Measurements from ENCODE around the gene GUCD1.
A peak's percentile ranks its signal among the peaks of the same experiment; 100 is the strongest.
"Not testable (repeated sequence)": the region's sequence is repeated elsewhere in the genome, so short reads cannot be mapped to it uniquely, and the experiment has no call there.

The GUCD1 gene

GRCh38 chr22:24554313-24555164, at the start of gene GUCD1:
TSS of gene GUCD1 (minus strand) at chr22:24555138. CDS start at chr22:24554991, 147 bp downstream.
- peak in 1 of 2 donors; percentile 5 for DNase-seq

- peak in 1 of 2 donors; percentile 52 for DNase-seq
Observed at GRCh38 chr22:24603770-24604629, 49.1 kb upstream of the GUCD1 start.

GRCh38 chr22:24602847-24603769, 48.2 kb upstream of the GUCD1 start, which contains the start of gene GGT1:
TSS of gene GGT1 (plus strand) at chr22:24603193. CDS start at chr22:24611082, 7,889 bp downstream.
- DNase-seq, result not testable (repeated sequence)

- not testable (repeated sequence) for DNase-seq
Observed at GRCh38 chr22:24602105-24602749, 47.3 kb upstream of the GUCD1 start.

- no peak for DNase-seq
Observed at GRCh38 chr22:24601217-24602104, 46.5 kb upstream of the GUCD1 start.

GRCh38 chr22:24599958-24600715, 45.2 kb upstream of the GUCD1 start:
- not testable (repeated sequence) for DNase-seq

GRCh38 chr22:24599514-24599913, 44.6 kb upstream of the GUCD1 start:
- no peak for DNase-seq

GRCh38 chr22:24597076-24597475, 42.1 kb upstream of the GUCD1 start:
- not testable (repeated sequence) for DNase-seq

GRCh38 chr22:24595863-24596262, 40.9 kb upstream of the GUCD1 start:
- no peak for DNase-seq

- DNase-seq, result no peak
Observed at GRCh38 chr22:24595228-24595627, 40.3 kb upstream of the GUCD1 start.

- DNase-seq, result no peak
Observed at GRCh38 chr22:24594569-24595120, 39.7 kb upstream of the GUCD1 start.

GRCh38 chr22:24593836-24594568, 39.1 kb upstream of the GUCD1 start:
- DNase-seq, result no peak

- not testable (repeated sequence) for DNase-seq
Observed at GRCh38 chr22:24593559-24593835, 38.6 kb upstream of the GUCD1 start.

- DNase-seq, result peak; percentile 26 to 37
Observed at GRCh38 chr22:24592851-24593558, 38.1 kb upstream of the GUCD1 start, which contains the start of gene LRRC75B. TSS of gene LRRC75B (minus strand) at chr22:24593073. CDS start at chr22:24593039, 34 bp downstream.

GRCh38 chr22:24592058-24592850, 37.3 kb upstream of the GUCD1 start:
- no peak for DNase-seq

GRCh38 chr22:24591286-24591830, 36.4 kb upstream of the GUCD1 start:
- no peak for DNase-seq

GRCh38 chr22:24590596-24591173, 35.7 kb upstream of the GUCD1 start:
- DNase-seq, result no peak

Measured in bone marrow (tissue), 2 donors.